ENCODE data around the gene MS4A15. TPM values are rescaled to one million over a fixed set of nuclear protein-coding genes. Genes with fewer than 3 reads are reported as not detected.
A peak's percentile ranks its signal among the peaks of the same experiment; 100 is the strongest.

MS4A15 gene
- total RNA-seq, 6 donors from 2014 or later = 65.5 to 227 (median 120) TPM

DNA sequence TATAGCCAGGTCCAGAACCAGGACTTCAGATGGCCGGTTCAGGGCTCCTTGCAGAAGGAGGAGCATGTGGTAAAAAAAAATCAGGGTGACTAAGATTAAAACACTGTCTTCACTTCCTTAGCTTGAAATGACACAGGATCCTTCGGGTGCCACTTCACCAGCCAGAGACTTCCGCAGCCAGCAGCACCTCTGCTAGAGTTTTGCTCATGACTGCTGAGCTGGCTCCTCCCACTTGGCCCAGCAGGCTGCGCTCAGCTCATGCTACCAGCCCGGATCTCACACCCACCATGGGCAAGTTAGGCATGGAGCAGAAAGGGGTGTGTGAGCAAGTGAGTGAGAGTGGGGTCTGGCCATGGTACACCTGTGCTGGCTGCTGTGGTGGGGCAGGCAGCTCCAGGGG is 38.7 kb upstream of the MS4A15 start:
- Histone ChIP-seq H3K27me3 (no peaks in the 10 kb centered on the region), H3K36me3 (no peaks in the 10 kb centered on the region), H3K4me3 (no peak overlapping the region), H3K4me1 (no peaks in the 10 kb centered on the region), H3K27ac (no peak overlapping the region), H3K9me3 (peaks cover 0 to 8% (median 0%) of the 10 kb centered on the region in 4 donors)
- DNase-seq (peak in 1 of 2 donors; percentile 33), ATAC-seq (ENCODE audit: low FRiP score in 2 of 2) (no peak)
- whole genome bisulfite sequencing, 2 donors = 78 to 83% methylated on average over 3 to 5 of the region's 5 CpGs
- no peak for TF ChIP-seq POLR2A (IDR thresholded peaks at IDR 0.05)
- TF ChIP-seq, protein P1, sequence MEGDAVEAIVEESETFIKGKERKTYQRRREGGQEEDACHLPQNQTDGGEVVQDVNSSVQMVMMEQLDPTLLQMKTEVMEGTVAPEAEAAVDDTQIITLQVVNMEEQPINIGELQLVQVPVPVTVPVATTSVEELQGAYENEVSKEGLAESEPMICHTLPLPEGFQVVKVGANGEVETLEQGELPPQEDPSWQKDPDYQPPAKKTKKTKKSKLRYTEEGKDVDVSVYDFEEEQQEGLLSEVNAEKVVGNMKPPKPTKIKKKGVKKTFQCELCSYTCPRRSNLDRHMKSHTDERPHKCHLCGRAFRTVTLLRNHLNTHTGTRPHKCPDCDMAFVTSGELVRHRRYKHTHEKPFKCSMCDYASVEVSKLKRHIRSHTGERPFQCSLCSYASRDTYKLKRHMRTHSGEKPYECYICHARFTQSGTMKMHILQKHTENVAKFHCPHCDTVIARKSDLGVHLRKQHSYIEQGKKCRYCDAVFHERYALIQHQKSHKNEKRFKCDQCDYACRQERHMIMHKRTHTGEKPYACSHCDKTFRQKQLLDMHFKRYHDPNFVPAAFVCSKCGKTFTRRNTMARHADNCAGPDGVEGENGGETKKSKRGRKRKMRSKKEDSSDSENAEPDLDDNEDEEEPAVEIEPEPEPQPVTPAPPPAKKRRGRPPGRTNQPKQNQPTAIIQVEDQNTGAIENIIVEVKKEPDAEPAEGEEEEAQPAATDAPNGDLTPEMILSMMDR (IDR thresholded peaks at IDR 0.05) = no peak
- no peak for TF ChIP-seq POLR2AphosphoS5 (IDR thresholded peaks at IDR 0.05)
- TF ChIP-seq EP300 (IDR thresholded peaks at IDR 0.05) = no peak

DNA sequence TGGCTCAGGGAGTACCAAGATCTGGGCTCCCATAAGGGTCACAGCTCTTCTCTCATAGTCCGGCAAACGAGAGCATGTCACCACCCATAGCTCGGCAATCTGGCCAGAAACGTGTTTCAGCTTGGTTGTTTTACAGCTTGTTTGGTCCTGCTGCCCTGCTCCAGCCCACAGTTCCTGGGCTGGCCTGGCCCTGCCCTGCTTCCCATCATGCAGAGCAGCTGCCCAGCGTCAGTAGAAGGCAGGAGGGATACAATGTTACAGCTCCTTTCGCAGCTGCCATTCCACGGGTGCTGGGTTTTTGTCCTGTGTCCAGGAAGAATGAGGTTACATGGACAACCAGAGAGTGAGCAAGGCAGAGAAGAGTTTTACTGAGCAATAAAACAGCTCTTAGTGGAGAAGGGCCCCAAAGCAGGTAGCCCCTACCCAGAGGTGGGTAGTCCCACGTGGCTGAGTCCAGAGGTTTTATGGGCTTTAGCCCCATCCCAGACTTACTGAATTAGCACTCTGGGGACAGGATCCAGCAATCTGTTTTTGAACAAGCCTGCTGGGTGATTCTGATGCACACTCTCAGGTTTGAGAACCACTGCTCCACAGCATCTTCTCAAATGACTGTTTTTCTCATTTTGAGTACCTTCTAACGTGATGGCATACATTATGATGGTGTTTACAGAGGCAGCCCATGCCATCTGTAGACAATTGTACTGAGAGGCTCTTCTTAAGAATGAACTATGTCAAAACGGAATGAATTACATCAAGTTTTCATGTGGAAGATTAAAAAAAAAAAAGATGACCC is 37.9 kb upstream of the MS4A15 start:
- Histone ChIP-seq H3K27ac (no peak overlapping the region), H3K4me3 (no peak overlapping the region), H3K4me1 (no peaks in the 10 kb centered on the region), H3K27me3 (no peaks in the 10 kb centered on the region), H3K9me3 (peaks cover 0 to 8% (median 0%) of the 10 kb centered on the region in 4 donors), H3K36me3 (no peaks in the 10 kb centered on the region)
- ATAC-seq (ENCODE audit: low FRiP score in 2 of 2) = no peak
- no peak for DNase-seq
- WGBS, 2 donors = 80 to 82% methylated on average over 8 to 10 of the region's 10 CpGs
- no peak for TF ChIP-seq POLR2AphosphoS5 (IDR thresholded peaks at IDR 0.05)
- no peak for TF ChIP-seq EP300 (IDR thresholded peaks at IDR 0.05)
- TF ChIP-seq POLR2A (IDR thresholded peaks at IDR 0.05) = no peak
- TF ChIP-seq, protein P1 (IDR thresholded peaks at IDR 0.05) = no peak

DNA sequence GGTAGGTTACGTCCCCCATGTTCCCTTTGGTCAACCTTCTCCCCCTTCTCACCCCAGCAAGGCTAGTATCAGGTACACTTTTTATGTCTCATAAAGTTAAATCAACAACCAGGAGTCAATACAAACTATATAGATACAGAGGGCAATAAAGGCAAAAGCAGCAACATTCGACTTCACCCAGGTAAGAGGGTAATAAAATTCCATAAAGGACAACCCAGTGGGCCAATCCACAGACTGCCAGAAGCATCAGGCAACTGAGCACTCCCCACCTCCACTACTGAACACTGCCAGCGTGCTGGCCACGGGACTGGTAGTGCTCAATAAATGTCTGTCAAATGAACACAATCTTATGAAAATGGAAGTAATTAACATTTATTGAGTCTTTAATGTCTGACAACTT is 37.3 kb upstream of the MS4A15 start:
- no peak overlapping the region for H3K27ac ChIP-seq
- no peaks in the 10 kb centered on the region for H3K4me1 ChIP-seq
- no peaks in the 10 kb centered on the region for H3K36me3 ChIP-seq
- WGBS, 2 donors = 82 to 84% methylated on average over 4 of the region's 4 CpGs
- DNase-seq = no peak
- no peak for ATAC-seq (ENCODE audit: low FRiP score in 2 of 2)
- H3K4me3 ChIP-seq = no peak overlapping the region
- TF ChIP-seq, protein P1 (IDR thresholded peaks at IDR 0.05) = no peak
- no peak for TF ChIP-seq EP300 (IDR thresholded peaks at IDR 0.05)
- TF ChIP-seq POLR2AphosphoS5 (IDR thresholded peaks at IDR 0.05) = no peak
- TF ChIP-seq POLR2A (IDR thresholded peaks at IDR 0.05) = no peak
- no peaks in the 10 kb centered on the region for H3K27me3 ChIP-seq
- H3K9me3 ChIP-seq = peaks cover 0 to 8% (median 0%) of the 10 kb centered on the region in 4 donors

DNA sequence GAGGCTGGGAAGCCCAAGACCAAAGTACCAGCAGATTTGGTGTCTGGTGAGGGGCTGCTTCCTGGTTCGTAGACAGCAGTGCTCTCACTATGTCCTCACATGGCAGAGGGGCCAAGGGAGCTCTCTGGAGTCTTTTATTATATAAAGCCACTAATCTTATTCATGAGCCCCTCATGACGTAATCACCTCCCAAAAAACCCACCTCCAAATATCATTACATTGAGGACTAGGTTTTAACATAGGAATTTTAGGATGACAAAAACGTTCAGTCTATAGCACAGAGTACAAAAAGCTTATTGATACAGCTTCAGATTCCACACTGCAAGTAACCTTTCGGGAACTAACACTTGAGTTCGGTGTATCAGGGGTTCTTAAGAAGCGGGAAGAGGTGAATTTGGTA is 36.2 kb upstream of the MS4A15 start:
- 86 to 87% methylated on average over 6 of the region's 6 CpGs for WGBS, 2 donors
- TF ChIP-seq POLR2AphosphoS5 (IDR thresholded peaks at IDR 0.05) (no peak), POLR2A (IDR thresholded peaks at IDR 0.05) (no peak)
- Histone ChIP-seq H3K27ac (no peak overlapping the region), H3K36me3 (no peaks in the 10 kb centered on the region), H3K4me1 (no peaks in the 10 kb centered on the region), H3K9me3 (peaks cover 0 to 8% (median 0%) of the 10 kb centered on the region in 4 donors), H3K4me3 (no peak overlapping the region), H3K27me3 (no peaks in the 10 kb centered on the region)
- ATAC-seq (ENCODE audit: low FRiP score in 2 of 2) (no peak), DNase-seq (no peak)

DNA sequence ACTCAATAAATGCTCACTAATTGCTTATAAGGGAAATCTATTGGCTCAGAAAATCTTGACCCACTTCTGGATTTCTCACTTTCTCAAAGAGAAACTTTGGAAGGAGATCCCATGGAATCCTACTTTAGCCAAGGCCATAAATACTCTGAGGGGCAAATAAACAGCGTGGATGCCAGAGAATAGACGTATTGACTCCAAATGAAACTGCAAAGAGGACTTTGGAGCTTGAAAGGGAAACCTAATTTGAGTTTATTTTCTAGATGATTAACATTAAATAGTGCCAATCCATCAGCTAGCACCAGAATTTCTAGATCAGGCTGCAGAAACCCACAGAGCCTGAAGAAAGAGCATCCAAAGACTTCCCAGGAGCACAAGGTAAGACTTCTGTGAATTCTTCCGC is 32.2 kb upstream of the MS4A15 start, which contains the start of gene MS4A18:
Gene MS4A18, plus strand, starts transcription at position 301 of the 400 bp plus-strand sequence.
- Histone ChIP-seq H3K27ac (no peak within 1 kb of the TSS), H3K4me3 (no peak within 1 kb of the TSS), H3K36me3 (no peaks in the 10 kb centered on the region), H3K9me3 (no peaks in the 10 kb centered on the region), H3K4me1 (no peaks in the 10 kb centered on the region), H3K27me3 (no peaks in the 10 kb centered on the region)
- WGBS, 2 donors = 89 to 91% methylated on average over 3 of the region's 3 CpGs
- no peak for TF ChIP-seq EP300 (IDR thresholded peaks at IDR 0.05)
- TF ChIP-seq, protein P1 (IDR thresholded peaks at IDR 0.05) = no peak
- TF ChIP-seq POLR2AphosphoS5 (IDR thresholded peaks at IDR 0.05) = no peak
- TF ChIP-seq POLR2A (IDR thresholded peaks at IDR 0.05) = no peak
- ATAC-seq (ENCODE audit: low FRiP score in 2 of 2) = no peak
- no peak for DNase-seq

Data from upper lobe of left lung (tissue), 6 donors.